ENCODE measurements around the gene ANAPC2.
A peak's percentile ranks its signal among the peaks of the same experiment; 100 is the strongest.
"Not testable (repeated sequence)": the region's sequence is repeated elsewhere in the genome, so short reads cannot be mapped to it uniquely, and the experiment has no call there.

Gene ANAPC2

DNA sequence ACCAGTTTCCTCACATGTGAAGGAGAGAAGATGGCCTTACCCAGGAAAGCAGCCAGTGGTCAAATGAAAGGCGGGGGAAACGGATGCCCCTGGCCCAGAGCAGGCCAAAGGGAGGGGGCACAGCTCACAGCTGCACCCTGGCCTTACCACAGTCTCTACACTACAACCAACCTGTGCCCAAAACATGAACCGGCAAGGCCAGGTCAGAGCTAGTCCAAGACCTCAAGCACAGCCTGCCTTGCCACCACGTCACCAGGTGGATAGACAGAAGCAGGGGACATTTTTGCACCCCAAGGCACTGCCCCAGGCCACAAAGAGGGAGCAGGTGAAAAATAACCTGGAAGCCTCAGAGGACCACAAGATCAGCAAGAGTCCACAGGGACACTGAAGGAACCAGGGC is 44.9 kb downstream of the ANAPC2 start:
- DNase-seq (ENCODE audit: low read depth), result no peak

DNA sequence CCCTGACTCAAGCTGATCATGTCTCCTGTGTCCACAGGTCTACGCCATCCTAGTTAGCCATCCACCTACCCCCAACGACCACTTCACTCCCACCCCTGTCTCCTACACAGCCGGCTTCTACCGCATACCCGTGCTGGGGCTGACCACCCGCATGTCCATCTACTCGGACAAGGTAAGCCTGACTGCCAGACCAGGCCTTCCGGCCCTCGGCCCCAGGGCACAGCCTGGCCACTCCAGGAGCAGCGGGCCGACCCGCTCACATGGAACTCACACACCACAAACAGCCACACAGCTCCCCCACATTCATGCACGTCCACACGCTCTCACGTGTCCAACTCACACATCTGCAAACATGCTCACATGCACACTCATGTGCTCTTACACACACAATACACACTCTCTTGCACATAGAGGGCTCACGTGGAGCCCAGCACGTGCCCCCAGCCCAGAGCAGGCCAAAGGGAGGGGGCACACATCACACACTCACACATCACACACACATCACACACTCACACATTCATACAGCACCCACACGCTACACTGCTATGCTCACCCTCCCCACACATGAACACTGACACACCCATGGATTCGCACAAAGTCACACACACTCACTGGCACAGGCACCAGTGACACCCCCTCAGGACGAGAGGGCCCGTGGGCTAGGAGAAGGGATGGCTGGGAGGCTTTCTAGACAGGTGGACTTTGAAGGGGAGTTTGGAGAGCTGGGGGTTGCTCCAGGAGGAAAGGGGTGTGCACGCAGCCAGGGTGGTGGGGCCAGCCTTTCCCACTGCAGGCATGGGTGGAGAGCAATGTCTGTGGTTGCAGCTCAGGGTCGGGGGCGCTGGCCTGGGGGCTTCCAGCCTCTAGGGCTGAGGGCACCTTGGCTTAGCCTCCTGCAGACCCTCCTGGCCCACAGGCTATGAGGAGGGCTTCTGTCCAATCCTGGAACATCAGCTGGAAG is 46.1 kb downstream of the ANAPC2 start:
- no peak for DNase-seq (ENCODE audit: low read depth)

DNA sequence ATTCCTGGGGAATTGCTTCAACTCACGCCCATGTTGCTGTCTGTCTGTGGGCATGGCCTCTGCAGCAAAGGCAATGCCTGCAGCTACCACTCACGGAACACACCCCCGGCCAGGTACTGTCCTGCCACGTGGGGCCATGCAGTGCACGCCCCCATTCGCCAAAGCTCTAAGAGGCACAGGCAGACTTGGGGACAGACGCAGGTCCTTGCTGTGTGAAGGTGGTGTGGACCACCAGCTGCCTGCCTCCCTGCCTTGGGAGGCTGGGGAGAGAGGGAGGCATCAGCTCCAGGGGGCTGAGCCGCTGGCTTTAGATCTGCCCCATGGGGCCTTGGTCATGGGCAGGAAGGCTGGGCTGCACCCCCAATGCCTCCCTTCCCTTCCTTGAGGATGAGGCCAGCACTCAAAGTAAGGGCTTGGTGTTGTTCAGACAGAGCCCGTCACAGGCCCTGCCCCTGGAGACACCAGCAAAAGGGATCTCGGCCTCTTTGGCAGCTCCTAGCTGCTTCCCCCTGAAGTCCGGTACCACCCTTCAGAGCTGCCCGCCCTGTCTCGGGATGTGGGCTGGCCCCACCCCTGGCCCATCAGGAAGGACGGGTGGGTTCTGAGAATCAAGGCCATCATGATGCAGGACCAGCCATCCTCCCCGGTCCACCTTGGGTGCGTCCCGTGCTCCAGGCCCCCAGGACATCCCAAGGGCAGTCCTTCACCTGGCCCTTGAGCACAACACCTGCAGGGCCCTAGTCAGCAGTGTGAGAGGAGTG is 47.1 kb downstream of the ANAPC2 start:
- no peak for DNase-seq (ENCODE audit: low read depth)

DNA sequence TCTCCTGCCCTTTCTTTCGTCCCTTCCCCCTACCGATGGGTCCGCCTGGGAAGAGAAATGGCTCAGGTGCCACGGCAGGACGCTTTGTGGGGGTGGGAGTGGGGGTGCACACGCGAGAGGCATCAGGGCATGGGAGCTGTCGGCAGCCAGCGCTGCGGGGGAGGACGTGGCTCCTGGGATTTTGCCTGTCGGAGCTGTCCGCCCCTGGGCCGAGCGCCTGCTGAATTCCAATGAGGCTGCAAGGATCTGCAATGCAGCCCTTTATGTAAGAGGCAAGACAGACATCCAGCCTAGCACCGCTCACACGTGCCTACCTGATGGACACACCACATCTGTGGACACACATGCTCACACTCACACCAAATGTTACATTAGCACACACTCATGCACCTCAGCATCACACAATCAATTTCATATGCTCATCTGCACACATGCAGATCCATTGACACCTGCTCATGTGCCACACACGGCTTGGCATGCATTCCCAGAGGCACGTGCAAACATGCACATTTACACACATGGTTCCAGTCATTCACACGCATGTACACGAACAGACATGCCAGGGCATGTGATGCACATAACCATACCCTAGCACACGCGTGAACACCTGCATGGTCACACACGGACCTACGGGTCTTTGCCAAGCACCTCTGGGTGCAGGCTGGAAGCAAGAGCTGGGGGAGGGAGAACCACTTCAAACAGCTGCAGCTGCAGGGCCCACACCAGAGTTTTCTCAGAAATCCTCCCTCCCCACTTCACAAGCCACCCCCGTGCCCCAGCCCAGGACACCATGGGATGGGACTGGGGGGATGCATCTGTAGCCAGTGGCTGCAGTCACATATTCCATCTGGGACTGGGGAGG is 48.0 kb downstream of the ANAPC2 start:
- DNase-seq (ENCODE audit: low read depth), result no peak

DNA sequence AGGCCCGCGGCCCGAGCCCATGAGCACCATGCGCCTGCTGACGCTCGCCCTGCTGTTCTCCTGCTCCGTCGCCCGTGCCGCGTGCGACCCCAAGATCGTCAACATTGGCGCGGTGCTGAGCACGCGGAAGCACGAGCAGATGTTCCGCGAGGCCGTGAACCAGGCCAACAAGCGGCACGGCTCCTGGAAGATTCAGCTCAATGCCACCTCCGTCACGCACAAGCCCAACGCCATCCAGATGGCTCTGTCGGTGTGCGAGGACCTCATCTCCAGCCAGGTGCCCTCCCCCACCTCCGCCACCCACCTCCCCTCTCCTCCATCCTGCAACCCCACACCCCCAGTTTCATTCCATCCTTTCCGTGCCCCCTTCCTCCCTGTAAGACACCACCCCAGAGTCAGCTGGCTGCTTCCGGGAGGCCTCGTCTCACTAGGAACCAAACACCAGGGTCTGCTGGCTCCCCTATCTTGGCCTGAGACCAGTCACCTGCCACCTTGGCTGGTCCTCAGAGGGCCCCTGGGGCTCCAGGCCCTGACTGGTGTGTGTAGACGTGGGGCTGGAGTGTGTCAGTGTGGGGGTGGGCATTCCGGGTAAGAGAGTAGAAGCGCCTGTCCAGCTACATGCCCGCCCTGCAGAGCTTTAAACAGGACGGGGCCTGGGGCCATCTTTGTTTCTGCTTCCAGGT is 48.8 kb downstream of the ANAPC2 start:
- no peak for DNase-seq (ENCODE audit: low read depth)

DNA sequence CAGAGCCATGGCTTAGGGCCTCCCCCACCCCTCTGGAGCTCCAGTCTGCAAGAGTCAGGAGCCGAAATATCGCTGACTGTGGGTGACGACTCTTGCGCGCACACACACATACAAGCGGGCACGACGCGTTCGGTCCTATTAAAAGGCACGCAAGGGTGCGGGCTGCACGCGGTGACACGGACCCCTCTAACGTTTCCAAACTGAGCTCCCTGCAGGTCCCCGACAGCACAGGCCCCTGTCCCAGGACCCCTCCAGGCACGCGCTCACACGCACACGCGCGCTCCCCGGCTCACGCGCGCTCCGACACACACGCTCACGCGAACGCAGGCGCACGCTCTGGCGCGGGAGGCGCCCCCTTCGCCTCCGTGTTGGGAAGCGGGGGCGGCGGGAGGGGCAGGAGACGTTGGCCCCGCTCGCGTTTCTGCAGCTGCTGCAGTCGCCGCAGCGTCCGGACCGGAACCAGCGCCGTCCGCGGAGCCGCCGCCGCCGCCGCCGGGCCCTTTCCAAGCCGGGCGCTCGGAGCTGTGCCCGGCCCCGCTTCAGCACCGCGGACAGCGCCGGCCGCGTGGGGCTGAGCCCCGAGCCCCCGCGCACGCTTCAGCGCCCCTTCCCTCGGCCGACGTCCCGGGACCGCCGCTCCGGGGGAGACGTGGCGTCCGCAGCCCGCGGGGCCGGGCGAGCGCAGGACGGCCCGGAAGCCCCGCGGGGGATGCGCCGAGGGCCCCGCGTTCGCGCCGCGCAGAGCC is 49.5 kb downstream of the ANAPC2 start, which contains the start of gene GRIN1:
Gene GRIN1 (plus strand): TSS at position 433 of the 746 bp plus-strand sequence. CDS start 333 bp downstream, outside the sequence.
- DNase-seq (ENCODE audit: low read depth), result no peak

DNA sequence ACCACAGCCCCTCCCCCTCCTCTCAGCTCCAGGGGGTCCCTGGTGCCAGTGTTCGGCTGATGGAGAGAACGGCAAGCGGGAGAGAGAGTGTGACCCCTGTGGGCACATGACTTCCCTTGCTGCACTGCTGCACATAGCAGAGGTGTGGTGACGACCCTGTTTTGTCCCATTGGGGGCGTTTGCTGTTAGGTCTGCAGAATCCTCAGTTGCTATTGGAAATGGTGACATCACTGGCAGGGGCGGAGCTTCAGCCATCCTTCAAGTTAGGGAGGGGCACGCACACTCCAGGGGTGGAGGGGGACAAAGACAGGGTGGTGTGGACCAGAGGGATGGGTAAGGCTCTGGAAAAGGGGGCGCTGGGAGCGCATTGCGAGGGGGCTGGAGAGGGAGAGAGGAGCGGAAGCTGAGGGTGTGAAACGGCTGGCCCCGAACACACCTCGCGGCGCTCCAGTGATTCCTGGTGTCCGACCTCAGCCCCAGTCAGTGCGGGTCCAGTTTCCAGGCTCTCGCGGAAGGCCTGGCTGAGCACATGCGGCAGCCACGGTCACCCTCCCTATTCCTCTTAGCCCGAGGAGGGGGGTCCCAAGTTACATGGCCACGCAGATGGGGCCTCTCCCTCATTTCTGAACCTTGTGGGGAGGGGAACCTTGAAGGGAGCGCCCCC is 50.2 kb downstream of the ANAPC2 start:
- DNase-seq (ENCODE audit: low read depth), result no peak

DNA sequence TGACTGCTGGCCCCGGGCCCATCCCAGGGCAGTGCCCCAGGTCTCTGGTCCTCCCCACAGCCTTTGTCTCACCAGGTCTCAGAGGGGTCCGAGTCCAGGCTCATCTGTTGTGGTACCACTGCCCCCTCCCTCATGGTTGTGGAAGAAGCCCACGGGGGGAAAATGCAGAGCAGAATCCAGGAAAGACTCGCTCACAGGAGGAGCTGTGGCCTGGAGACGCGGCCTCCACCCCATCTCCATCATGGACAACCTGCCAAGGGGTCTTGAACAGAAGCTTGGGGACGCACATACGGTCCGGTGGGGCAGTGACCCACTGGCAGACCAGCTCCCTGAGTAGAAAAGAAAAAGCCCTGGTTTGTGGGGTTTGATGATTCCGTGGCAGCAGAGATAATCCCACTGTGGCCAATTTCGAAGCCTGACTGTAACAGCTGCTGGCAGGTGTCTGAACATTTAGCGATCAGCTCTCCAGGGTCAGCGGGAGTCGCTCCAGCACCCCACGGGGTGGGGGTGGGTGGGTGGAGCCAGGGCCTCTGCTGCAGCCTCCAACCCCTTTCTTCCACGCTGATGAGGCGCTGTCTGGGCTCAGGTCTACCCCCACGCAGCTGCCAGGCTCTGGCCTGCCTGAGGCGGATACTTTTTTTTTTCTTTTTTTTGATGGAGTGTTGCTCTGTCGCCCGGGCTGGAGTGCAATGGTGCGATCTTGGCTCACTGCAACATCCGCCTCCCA is 51.3 kb downstream of the ANAPC2 start:
- no peak for DNase-seq (ENCODE audit: low read depth)

DNA sequence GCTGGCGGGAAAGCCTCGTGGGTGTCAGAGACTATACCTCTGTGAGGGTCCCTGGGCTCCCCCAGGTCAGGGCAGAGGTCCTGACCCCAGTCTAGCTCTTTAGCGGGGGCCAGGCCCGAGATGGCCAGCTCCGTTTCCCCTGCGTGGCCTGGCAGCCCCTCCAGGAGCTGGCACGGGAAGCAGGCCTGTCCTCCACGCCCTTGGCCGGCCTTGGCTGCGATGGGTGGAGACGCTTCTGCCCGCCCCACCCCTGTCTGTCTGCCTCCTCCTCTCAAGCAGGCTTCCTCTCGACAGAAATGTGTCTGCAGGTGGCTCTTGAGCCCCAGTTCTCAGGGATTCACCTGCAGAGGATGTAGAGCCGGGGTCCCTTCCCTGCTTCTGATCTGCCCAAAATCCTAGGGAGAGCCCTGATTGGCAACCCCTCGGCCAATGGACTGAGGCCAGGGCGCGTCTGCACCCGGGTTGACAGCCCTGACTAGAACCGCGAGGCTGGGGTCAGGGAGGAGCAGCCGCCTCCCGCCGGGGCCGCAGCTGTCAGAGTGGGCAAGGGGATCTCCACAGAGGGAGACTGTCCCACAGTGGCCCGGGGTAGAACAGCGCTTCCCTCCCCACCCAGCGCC is 52.0 kb downstream of the ANAPC2 start:
- no peak for DNase-seq (ENCODE audit: low read depth)

DNA sequence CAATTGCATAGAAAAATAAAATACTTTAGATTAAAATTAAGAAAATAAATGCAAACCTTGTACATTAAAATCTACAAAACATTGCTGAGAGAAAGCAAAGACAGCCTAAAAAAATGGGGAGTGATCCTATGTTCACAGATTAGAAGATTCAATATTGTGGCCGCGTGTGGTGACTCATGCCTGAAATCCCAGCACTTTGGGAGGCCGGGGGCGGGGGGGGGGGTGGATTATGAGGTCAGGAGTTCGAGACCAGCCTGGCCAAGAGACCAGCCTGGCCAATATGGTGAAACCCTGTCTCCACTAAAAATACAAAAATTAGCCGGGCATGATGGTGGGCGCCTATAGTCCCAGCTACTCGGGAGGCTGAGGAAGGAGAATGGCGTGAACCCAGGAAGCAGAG is 53.2 kb downstream of the ANAPC2 start:
- not testable (repeated sequence) for DNase-seq (ENCODE audit: low read depth)

DNA sequence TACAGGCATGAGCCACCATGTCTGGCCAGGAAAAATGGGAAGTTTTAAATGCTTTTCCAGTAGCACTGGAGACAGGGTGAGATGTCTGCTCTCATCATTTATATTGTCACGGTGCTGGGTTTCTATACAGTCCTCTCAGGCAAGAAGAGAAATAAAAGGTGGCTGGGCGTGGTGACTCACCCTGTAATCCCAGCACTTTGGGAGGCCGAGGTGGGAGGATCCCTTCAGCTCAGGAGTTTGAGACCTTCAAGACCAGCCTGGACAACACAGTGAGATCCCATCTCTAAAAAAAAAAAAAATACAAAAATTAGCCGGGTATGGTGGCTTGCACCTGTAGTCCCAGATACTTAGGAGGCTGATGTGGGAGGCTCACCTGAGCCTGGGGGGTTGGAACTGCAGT is 54.2 kb downstream of the ANAPC2 start:
- DNase-seq (ENCODE audit: low read depth), result no peak

DNA sequence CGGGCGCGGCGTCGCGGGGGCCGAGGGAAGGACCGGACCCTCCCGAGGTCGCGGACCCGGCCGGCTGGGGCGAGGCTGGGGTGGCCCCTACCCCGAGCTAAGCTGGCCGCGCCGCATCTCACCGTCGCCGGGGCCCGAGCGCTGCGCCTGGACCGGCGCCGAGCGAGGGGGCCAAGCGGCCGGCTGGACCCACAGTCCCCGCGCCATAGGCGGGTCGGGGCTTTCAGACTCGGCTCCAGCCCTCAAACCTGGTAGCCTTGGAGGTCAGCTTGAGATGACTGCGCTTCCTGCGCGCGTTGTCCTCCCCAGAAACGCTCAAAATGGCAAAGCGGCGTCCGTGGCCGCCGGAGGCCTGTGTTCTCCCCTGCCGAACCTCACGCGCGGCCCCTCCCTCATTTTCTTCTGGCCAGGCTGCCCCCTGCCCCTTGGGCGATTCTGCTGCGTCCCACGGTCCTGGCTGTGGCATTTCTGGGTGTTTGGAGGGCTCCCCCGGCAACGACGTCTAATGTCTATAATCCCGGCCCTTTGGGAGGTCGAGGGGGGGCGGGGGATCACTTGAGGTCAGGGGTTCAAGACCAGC is 58.1 kb downstream of the ANAPC2 start:
- DNase-seq (ENCODE audit: low read depth), result no peak

DNA sequence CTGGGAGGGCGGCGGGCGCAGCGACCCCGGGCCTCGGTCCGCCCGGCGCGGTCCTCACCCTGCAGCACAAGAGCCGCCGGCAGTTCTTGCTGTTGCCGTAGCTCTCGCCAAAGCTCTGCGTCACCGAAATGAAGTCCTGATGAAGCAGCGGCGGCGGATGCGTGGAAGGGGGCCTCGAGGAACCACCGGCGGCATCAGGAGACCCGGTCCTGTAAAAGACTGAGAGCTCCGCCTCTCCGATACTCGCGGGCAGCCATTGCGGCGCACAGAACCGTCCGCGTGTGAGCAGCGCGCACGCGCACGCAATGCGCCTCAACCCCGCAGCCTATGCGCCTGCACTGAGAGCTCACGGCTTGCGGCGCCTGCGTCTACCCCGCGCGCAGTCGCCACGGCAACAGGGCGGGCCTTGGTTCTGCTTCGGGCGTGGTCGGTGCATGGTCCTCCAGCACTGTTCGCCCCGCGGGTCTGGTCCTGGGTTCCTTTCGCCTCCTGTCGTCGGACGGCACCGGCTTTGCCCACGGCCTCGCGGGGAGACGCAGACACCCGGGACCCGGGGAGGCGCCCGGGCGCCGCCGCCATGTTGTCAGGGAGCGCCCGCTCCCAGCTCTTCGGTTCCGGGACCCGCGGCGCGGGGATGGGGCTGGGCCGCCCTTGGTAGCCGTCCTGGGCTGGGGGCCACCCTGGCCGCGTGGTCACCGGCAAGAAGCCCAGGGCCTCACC is 58.7 kb downstream of the ANAPC2 start:
- DNase-seq (ENCODE audit: low read depth), result peak; percentile 88

DNA sequence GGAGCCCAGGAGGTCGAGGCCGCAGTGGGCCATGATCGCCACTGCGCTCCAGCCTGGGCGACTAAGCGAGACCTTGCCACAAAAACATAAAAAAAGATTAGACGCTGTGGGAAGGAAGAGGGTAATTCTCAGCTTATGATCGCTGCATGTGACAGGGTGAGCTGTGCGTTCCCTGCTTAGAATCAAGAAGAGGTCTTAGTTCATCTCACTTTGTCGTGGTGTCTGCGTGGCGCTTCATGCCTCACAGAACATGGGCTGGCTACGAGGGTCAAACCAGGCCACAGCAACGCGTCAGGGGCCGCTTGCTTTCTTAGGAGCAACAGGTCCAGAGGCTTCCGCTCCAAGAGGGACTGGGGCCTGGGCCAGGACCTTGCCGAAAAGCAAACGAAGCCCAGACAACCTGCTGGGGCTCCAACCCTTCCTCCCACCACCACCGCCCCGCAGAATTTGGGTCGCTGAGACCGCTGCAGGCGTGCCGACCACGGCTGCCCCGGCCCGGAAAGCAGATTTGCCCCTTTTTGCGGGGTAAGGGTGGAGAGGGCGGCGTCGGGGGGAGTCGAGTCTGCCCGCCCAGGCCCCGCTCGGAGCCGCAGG is 59.4 kb downstream of the ANAPC2 start:
- no peak for DNase-seq (ENCODE audit: low read depth)

DNA sequence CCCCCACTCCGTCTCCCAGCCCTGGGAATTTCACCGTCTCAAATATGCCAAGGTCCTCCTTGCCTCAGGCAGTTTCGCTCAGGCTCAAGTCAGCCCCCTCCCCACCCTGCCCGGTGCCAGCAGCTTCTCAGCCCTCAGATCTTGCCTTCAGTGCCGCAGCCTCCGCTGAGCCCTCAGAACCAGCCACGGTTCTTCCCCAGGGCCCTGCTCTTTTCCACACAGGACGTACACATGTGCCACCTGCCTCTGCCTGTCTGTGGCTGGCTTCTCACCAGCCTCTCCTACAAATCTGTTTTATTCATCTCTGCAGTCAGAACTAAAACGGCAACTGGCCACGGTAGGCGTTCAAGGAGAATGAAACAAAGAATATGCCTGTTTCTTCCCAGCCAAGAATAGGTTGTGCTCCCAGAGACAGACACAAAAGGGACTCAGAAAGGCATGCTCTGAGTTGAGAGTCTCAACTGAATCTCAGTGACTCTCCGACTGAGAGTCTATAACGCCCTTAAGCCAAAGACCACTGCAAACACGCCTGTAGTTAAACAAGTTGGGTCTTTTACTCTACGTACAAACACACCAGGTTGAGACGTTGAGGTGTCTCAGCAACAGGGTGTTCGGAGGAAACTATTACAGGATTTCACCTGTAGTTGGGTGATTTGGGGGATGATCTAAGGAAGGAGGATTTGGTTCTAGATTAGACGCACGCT is 60.0 kb downstream of the ANAPC2 start:
- DNase-seq (ENCODE audit: low read depth), result no peak

DNA sequence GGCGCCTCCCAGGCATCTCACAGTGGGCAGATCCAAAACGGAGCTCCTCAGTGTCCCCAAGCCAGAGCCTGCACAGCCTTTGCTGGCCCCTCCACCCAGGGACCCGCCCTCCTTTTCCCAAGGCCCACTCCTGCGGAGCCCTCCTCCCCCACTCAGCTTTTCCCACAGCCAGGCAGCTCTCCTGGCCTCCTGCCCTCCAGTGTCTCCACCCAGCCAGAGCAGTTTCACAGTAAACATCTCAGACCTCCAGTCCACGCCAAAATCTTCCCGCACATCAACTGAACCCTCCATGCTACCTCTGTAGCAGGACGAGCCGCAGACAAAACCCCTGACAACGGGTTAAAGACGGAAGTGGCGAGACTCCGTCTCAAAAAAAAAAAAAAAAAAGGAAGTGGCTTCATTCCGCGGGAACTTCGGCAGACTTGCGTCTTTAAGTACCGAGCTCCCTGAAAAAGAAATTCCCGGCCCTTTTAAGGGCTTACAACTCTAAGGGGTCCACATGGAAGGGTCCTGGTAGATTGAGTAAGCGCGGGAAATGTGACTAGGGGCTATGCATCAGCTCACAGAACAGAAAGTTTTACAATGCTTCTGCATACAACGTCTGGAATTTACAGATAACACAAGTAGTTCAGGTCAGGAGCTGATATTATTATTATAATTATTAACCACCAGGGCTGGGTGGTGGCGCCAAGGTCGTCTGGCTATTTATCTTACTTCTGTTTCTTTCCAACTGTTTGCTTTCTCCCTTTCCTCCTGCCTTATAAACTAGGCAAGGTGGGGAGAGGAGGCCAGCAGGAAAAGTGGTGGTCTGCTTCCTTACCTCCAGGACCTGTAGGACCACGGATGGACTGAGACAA is 60.8 kb downstream of the ANAPC2 start:
- peak; percentile 43 for DNase-seq (ENCODE audit: low read depth)

All from amniotic epithelial cell (primary cell).